Measurements from ENCODE around the gene SMARCA4.
"Not testable (repeated sequence)": the region's sequence is repeated elsewhere in the genome, so short reads cannot be mapped to it uniquely, and the experiment has no call there.

The SMARCA4 gene

GRCh38 chr19:11061952-11062351 lies 101.1 kb downstream of the SMARCA4 start:
- FAIRE-seq: no peak
- DNase-seq (ENCODE audit: low spot score): no peak

DNA sequence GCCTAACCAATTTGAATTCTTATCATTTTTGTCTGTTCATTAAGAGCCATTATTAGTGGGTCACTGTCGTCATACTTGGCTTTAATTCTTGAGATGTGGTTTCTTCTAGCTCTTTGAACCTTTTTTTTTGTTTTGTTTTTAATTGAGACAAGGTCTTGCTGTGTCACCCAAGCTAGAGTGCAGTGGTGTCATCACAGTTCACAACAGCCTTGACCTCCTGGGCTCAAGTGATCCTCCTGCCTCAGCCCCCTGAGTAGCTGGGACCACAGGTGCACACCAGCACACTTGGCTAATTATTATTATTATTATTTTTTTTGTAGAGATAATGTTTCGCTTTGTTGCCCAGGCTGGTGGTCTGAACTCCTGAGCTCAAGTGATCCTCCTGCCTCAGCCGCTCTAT lies 102.6 kb downstream of the SMARCA4 start:
- FAIRE-seq: no peak
- DNase-seq (ENCODE audit: low spot score): no peak

GRCh38 chr19:11064831-11065303 lies 104.0 kb downstream of the SMARCA4 start:
- DNase-seq (ENCODE audit: low spot score) (peak; percentile 39), FAIRE-seq (no peak)

- no peak for FAIRE-seq
- no peak for DNase-seq (ENCODE audit: low spot score)
Measured at GRCh38 chr19:11066326-11066725, 105.5 kb downstream of the SMARCA4 start.

GRCh38 chr19:11067356-11068113 lies 106.7 kb downstream of the SMARCA4 start:
- FAIRE-seq (no peak), DNase-seq (ENCODE audit: low spot score) (peak; percentile 9)

- FAIRE-seq (no peak), DNase-seq (ENCODE audit: low spot score) (no peak)
Measured at GRCh38 chr19:11069561-11069960, 108.7 kb downstream of the SMARCA4 start.

DNA sequence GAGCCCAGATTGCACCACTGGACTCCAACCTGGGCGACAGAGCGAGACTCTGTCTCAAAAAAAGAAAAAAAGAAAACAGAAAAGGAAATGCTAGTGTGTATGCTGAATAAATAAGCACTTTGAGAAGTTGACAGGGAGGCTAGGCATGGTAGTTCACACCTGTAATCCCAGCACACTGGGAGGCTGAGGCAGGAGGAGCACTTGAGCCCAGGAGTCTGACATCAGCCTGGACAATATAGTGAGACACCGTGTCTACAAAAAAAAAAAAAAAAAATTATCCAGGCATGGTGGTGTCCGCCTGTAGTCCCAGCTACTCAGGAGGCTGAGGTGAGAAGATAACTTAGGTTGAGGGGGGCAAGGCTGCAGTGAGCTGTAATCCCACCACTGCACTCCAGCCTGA lies 109.3 kb downstream of the SMARCA4 start:
- FAIRE-seq: no peak
- DNase-seq (ENCODE audit: low spot score): no peak

- no peak for FAIRE-seq
- DNase-seq (ENCODE audit: low spot score): no peak
Measured at GRCh38 chr19:11073568-11073967, 112.7 kb downstream of the SMARCA4 start.

DNA sequence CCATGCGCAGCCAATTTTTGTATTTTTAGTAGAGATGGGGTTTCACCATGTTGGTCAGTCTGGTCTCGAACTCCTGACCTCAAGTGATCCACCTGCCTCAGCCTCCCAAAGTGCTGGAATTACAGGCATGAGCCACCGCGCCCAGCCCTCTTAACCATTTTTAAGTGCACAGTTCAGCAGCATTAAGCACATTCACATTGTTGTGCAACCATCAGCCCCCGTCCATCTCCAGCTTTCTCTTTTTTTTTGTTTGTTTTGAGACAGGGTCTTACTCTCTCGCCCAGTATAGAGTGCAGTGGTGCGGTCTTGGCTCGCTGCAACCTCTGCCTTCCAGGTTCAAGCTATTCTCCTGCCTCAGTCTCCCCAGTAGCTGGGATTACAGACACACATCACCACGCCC lies 116.0 kb downstream of the SMARCA4 start:
- not testable (repeated sequence) for FAIRE-seq; DNase-seq (ENCODE audit: low spot score)

DNA sequence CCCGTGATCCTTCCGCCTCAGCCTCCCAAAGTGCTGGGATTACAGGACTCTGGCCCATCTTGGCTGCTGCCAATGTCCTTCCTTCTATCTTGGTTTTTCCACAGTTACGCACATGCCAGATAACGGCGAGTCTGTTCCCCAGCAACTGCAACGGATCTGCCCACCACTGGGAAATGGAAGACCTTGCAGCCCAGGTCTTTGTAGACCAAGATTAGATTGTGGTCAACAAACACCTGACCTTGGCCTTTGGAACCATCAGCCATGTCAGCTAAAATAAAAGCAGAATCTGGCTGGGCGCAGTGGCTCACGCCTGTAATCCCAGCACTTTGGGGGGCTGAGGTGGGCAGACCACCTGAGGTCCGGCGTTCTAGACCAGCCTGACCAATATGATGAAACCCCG lies 118.1 kb downstream of the SMARCA4 start:
- FAIRE-seq: no peak
- no peak for DNase-seq (ENCODE audit: low spot score)

GRCh38 chr19:11079999-11080398 lies 119.2 kb downstream of the SMARCA4 start:
- no peak for DNase-seq (ENCODE audit: low spot score)
- FAIRE-seq: no peak

- no peak for DNase-seq (ENCODE audit: low spot score)
- FAIRE-seq: no peak
Measured at GRCh38 chr19:11087870-11088505, 127.2 kb downstream of the SMARCA4 start.

- no peak for DNase-seq (ENCODE audit: low spot score)
Measured at GRCh38 chr19:11088506-11089253, 127.8 kb downstream of the SMARCA4 start.

GRCh38 chr19:11089254-11090013 lies 128.6 kb downstream of the SMARCA4 start, which contains the start of gene LDLR:
Gene LDLR (plus strand): TSS chr19:11089463. CDS start chr19:11089549, 86 bp downstream.
- DNase-seq (ENCODE audit: low spot score): peak; percentile 90
- FAIRE-seq: peak; percentile 74

More at GRCh38 chr19:11088506-11089253, 127.8 kb downstream of the SMARCA4 start:
- FAIRE-seq: no peak

- DNase-seq (ENCODE audit: low spot score); FAIRE-seq: not testable (repeated sequence)
Measured at GRCh38 chr19:11090014-11090263, 129.1 kb downstream of the SMARCA4 start.

- DNase-seq (ENCODE audit: low spot score) (peak; percentile 92), FAIRE-seq (no peak)
Measured at GRCh38 chr19:11090264-11090996, 129.6 kb downstream of the SMARCA4 start.

DNA sequence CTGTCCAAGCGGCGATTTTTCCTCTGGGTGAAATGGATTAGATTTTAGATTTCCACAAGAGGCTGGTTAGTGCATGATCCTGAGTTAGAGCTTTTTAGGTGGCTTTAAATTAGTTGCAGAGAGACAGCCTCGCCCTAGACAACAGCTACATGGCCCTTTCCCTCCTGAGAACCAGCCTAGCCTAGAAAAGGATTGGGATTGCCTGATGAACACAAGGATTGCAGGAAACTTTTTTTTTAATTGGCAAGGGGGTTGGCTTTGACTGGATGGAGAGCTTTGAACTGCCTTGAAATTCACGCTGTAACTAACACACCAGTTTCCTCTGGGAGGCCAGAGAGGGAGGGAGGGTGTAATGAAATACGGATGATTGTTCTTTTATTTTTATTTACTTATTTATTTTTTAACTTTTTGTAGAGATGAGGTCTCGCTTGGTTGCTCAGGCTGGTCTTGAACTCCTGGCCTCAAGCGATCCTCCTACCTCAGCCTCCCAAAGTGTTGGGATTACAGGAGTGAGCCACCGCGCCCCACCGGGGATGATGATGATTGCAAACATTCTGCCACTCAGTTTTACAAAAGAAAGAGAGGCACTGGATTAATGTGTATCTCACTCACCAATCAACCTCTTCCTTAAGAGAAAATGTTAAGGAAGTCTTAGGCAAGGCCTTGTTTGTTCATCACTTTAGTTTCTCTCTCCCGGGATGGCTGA lies 130.3 kb downstream of the SMARCA4 start:
- DNase-seq (ENCODE audit: low spot score) (no peak), FAIRE-seq (no peak)

- FAIRE-seq: peak; percentile 89
- DNase-seq (ENCODE audit: low spot score): peak; percentile 96
Measured at GRCh38 chr19:11091703-11092153, 130.9 kb downstream of the SMARCA4 start.

- DNase-seq (ENCODE audit: low spot score): peak; percentile 70
- no peak for FAIRE-seq
Measured at GRCh38 chr19:11092181-11092538, 131.3 kb downstream of the SMARCA4 start.

DNA sequence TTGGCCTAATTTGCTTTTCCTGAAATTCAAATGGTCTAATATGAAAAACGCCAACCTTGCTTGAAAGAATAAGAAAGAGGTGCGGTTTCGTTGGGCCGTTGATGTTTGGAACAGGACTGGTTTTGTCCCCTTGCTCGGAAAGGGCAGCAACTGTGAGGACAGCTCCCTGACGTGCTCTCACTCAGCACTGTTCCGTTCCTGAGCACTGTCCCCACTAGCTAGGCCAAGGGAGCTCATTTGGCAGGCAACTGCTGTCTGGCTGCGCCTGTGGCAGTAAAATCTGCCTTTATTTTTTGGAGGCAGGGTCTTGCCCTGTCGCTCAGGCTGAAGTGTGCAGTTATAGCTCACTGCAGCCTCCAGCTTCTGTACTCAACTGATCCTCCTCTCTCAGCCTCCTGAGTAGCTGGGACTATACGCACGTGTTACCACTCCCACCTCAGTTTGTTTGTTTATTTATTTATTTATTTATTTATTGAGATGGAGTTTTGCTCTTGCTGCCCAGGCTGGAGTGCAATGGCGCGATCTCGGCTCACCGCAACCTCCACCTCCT lies 132.9 kb downstream of the SMARCA4 start:
- DNase-seq (ENCODE audit: low spot score) (no peak), FAIRE-seq (no peak)

All from RCC 7860 (cell line).